NCI-H2196 (cell line): ENCODE data around the gene MIPEP.
"Not testable (repeated sequence)": the region's sequence is repeated elsewhere in the genome, so short reads cannot be mapped to it uniquely, and the experiment has no call there.

Experiments
- DNase-seq: peaks from one replicate; lab custom pipeline; 2025; ENCODE audit not compliant: unreplicated experiment; lab: John Stamatoyannopoulos, UW

MIPEP gene

DNA sequence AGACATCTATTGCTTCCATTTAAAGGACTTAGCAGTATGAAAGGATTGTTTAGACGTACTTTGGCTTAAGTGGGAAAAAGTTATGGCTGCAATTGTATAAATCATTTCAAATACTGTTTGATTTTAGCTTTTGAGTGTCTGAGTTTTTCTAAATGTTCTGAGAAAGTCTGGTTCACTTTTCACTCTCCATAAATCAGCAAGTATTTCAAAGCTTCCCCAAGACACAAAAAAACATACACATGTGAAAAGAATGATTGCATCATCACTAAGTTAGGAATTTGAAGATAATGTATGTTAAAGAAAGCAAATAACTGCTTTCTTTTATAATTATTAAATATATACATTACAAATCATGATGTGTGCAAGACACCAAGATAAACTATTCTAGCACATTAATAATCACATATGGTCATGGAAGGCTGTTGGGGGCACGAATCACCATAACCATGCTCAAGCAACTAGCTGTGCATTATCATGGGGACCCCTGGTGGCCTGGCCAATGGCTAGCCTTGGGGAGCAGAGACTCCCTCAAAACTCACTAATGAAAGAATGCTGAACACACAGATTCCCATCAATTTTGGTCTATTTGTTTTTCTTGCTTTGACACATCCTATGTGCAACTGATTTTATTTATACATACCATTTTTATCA lies 111.1 kb downstream of the MIPEP start:
- DNase-seq: no peak

DNA sequence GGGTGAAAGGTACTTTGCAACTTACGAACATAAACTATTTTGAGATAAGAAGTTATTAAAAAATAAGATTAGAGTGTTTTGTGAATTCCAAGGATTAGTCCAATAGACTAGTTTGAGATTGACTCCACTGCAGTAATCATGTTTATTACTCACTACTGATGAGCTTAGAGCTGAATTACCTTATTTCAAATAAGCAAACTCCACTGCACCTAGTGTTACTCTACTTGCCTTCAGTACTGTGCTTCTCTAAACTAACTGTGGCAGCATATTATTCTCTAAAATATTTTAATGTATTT lies 111.7 kb downstream of the MIPEP start:
- DNase-seq: no peak

- DNase-seq: no peak
Observed at GRCh38 chr13:23776698-23777574, 112.3 kb downstream of the MIPEP start.

GRCh38 chr13:23772717-23773116 lies 116.5 kb downstream of the MIPEP start:
- no peak for DNase-seq

DNA sequence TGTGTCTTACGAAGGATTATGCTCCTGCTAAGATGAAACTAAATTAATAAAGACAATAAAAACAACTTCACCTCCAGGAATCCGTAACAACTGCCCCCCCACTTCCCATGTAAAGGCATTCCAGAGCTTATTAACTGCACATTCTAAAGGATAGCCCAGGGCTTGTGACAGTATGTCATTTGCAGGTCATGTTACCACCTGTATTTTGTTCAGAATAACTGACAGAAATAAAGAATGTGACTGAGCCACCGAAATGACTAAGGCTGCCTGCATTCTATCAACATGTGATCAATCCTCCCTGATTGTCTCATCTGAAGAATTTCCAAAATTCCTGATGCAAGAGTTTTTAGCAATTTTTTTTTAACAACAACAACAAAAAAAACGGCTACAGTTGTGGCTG lies 117.2 kb downstream of the MIPEP start:
- no peak for DNase-seq

DNA sequence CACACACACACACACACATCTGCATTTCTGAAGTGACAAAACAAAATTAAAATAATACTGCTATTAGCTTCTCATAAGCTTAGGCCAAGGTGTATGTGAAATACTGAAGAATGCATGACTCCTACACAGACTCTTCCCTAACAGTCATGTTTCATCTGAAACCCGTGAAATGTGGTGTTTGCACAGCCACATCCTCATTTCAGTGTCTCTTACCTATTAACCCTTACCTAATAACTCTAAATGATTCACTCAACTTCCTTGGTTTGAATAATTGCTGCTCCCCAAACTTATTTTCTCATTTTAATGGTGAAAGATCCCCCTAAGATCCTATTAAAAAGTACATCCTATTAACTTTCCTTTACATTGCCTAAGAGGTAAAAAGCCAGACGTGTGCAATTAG lies 117.6 kb downstream of the MIPEP start:
- DNase-seq: no peak

- DNase-seq: no peak
Observed at GRCh38 chr13:23770973-23771372, 118.2 kb downstream of the MIPEP start.

- DNase-seq: no peak
Observed at GRCh38 chr13:23770428-23770827, 118.8 kb downstream of the MIPEP start.

DNA sequence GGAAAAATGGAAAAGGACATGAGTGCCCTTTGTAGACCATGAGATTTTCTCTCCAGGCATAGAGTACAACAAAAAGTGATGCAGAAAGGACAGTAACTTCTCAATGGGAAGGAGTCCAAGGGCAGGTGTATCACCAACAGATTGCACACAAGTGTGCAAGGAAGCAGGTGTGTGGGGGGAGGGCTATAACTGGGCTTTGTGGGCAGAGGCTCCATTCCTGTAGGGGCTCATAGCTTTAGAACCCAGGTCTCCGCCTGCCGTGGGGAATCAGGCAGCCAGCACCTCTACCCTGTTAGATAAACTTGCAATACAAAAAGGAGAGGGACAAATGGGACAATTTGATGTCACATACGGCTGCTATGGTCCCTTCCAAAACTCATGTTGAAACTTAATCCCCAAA lies 119.8 kb downstream of the MIPEP start:
- DNase-seq: no peak

GRCh38 chr13:23767838-23768237 lies 121.4 kb downstream of the MIPEP start:
- no peak for DNase-seq

DNA sequence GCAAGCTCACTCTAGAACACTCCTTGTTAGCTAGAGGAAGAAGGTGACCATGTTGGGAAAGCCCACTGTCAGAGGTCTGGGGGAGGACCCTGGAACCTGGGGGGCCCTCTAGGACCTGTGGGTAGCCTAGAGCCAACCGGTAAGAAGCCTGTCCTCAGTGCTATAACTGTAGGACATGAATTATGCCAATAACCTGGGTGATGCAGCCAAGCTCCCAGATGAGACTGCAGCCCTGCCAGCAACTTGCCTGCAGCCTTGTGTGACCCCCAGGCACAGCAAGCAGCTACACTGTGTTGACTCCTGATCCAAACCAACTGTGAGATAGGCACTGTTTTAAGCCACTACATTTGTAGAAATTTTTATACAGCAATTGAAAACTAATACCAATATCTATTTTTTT lies 122.3 kb downstream of the MIPEP start:
- no peak for DNase-seq

- DNase-seq: no peak
Observed at GRCh38 chr13:23766283-23766682, 122.9 kb downstream of the MIPEP start.

GRCh38 chr13:23765531-23765930 lies 123.7 kb downstream of the MIPEP start:
- no peak for DNase-seq

DNA sequence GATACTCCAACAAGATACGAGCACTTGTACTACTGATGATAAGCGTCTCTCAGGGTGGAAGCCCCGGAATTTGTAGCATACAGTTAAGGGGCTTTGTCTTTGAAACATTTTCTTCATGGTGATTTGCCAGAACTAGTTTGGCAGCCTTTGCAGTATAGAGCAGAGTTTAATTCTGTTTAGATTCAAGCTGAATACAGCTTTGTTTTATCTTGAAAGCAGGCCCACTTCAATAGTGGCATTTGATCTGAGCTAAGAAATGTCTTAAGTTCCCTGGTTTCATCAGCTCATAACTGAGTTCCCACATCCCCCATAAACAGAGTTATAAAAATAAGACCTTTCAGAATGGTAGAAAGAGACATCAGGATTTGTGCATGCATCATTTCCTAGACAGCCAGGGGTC lies 125.9 kb downstream of the MIPEP start:
- DNase-seq: no peak

DNA sequence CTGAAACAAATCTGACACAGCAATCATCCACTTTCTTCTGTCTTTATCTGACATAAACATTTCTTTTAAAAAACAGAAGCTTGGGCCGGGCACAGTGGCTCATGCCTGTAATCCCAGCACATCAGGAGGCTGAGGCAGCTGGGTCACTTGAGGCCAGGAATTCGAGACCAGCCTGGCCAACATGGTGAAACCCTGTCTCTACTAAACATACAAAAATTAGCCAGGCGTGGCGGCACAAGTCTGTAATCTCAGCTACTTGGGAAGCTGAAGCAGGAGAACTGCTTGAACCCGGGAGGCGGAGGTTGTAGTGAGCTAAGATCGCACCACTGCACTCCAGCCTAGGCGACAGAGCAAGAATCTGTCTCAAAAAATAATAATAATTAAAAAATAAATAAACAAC lies 127.4 kb downstream of the MIPEP start:
- not testable (repeated sequence) for DNase-seq

GRCh38 chr13:23760000-23760399 lies 129.2 kb downstream of the MIPEP start:
- DNase-seq: no peak

- DNase-seq: no peak
Observed at GRCh38 chr13:23758798-23759527, 130.2 kb downstream of the MIPEP start.

GRCh38 chr13:23754997-23755396 lies 134.2 kb downstream of the MIPEP start:
- no peak for DNase-seq

DNA sequence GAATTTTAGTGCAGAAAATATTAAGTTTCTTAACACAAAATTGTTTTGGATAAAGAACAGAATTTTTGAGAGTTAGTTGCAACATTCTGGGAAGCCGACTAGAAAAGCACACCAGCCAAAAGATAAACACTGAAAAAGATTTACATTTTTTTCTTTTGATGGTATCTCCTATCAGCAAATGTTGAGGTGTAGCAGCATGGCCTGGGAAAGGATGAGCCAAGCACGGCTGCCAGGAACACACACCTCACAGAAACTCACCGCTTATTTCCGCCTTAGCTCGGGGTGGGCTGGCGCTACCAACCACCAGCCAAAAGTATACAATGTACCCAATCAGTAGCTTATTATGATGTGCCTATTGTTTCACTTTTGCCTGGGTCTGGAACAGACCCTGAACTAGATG lies 134.7 kb downstream of the MIPEP start:
- DNase-seq: no peak

DNA sequence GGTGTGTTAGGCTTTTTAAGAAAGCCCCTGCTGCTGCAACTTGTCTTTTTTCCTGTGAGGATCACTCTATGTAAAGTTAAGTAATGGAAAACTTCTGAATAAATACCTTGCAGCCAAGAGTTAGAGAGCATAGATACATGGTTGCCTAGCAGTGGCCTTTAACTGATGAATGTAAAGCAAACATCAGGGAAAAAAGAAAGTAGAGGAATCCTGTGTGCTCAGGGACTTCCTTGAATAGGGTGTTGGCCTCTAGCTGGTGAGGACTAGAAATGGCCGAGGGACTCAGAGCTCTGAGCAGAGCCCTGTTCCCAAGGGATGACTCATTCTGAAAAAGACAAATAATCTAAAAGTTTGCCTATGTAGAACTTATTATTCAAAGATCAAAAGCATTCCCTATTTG lies 135.7 kb downstream of the MIPEP start:
- no peak for DNase-seq

DNA sequence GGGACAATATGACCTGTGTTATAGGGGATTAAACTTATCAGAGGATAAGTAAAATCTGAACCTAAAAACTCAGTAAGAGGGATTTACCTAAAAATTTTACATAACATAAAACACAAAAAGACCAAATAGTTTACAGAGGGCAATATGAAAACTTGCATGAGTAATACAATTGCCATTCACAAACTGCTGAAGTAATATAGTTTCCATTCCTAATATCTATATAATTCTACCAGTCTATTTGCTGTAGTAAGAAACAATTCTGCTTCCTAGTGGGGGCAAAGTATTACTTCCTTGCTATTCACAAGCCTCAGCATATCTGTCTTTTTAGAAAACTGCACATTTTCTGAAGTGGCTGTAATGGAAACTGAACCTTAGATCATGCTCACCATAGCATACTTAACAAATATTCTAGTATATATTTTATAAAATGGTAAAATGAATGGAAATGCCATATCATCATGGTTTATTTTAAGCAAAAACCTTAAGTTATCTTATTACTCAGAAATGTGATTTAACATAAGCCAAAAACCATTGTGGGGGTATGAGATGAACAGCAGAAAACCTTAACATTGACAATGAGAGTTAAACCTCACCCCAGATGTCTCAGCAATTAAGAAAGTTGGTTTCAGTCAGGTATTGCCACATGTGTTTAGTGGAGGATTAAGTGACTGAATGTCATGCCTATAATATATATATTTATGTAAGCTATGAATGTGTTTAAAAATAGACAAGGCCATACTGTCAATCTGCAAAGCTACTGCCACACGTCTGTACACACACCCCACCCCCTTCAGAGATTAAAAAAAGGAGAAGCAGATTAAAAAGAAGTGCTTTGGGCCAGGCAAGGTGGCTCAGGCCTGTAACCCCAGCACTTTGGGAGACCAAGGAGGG lies 136.8 kb downstream of the MIPEP start:
- no peak for DNase-seq
